Effector CD4-positive, alpha-beta T cell (primary cell): ENCODE measurements around the gene ZNF541.

Source experiments
- DNase-seq: peaks from one replicate; pipeline ENCODE4 v3.0.0-alpha.2; 2020
- total RNA-seq: gene quantifications from one replicate; lab custom pipeline; 2026; lab: John Stamatoyannopoulos, UW

Gene ZNF541
- 1.9 reads per million, percentile 2 among the genes with 10 or more reads in this experiment for total RNA-seq

GRCh38 chr19:47573071-47574026, at the start of gene ZNF541:
Gene ZNF541 (minus strand): TSS chr19:47573148. CDS start chr19:47555856, 17,292 bp downstream.
- peak; percentile 78 for DNase-seq

GRCh38 chr19:47619763-47620162, 46.8 kb upstream of the ZNF541 start:
- DNase-seq: no peak

GRCh38 chr19:47618771-47619170, 45.8 kb upstream of the ZNF541 start:
- DNase-seq: no peak

GRCh38 chr19:47615714-47616113, 42.8 kb upstream of the ZNF541 start:
- DNase-seq: no peak

GRCh38 chr19:47615230-47615629, 42.3 kb upstream of the ZNF541 start:
- no peak for DNase-seq

GRCh38 chr19:47614559-47614958, 41.6 kb upstream of the ZNF541 start:
- no peak for DNase-seq

GRCh38 chr19:47614021-47614295, 41.0 kb upstream of the ZNF541 start:
- DNase-seq: no peak

GRCh38 chr19:47613165-47614020, 40.4 kb upstream of the ZNF541 start:
- no peak for DNase-seq

GRCh38 chr19:47610902-47611301, 38.0 kb upstream of the ZNF541 start:
- DNase-seq: no peak

GRCh38 chr19:47609906-47610894, 37.3 kb upstream of the ZNF541 start:
- DNase-seq: peak; percentile 38

- peak; percentile 78 for DNase-seq
These were observed 36.3 kb upstream of the ZNF541 start, which contains the start of gene BICRA for GRCh38 chr19:47608969-47609905. Gene BICRA (plus strand): TSS chr19:47609134. CDS start chr19:47673575, 64,441 bp downstream.

- peak; percentile 90 for DNase-seq
These were observed 35.3 kb upstream of the ZNF541 start for GRCh38 chr19:47608074-47608918.

GRCh38 chr19:47607564-47608073, 34.7 kb upstream of the ZNF541 start:
- DNase-seq: no peak

- no peak for DNase-seq
These were observed 31.0 kb upstream of the ZNF541 start for GRCh38 chr19:47603706-47604565.

- DNase-seq: no peak
These were observed 28.4 kb upstream of the ZNF541 start for GRCh38 chr19:47601180-47601904.

GRCh38 chr19:47600246-47601179, 27.6 kb upstream of the ZNF541 start:
- DNase-seq: peak; percentile 99
